H9 (cell line): ENCODE data around the gene EFNA5. TPM values are rescaled to one million over a fixed set of nuclear protein-coding genes. Genes with fewer than 3 reads are reported as not detected.

Experiments used
- DNase-seq: peaks from one replicate; pipeline ENCODE4 v3.0.0-alpha.2; 2017
- H2AFZ ChIP-seq: one replicate; pipeline ENCODE4 v1.6.1; 2013; ENCODE audit warnings: mild to moderate bottlenecking, low read length, control low read depth, moderate library complexity
- H2AK5ac ChIP-seq: 2 replicates; pipeline ENCODE4 v1.6.1; 2013; ENCODE audit warnings: low read length, control low read depth, mixed read lengths; ENCODE audit not compliant: insufficient read length
- H2BK120ac ChIP-seq: one replicate; pipeline ENCODE4 v1.6.1; 2013; ENCODE audit warnings: low read depth, mild to moderate bottlenecking, low read length, control low read depth, inconsistent platforms; ENCODE audit not compliant: poor library complexity, severe bottlenecking
- H2BK12ac ChIP-seq: 2 replicates; pipeline ENCODE4 v1.6.1; 2013; ENCODE audit warnings: low read length, control low read depth, mixed read lengths, low read depth; ENCODE audit not compliant: insufficient read length
- H2BK15ac ChIP-seq: 2 replicates; pipeline ENCODE4 v1.6.1; 2013; ENCODE audit warnings: low read depth, low read length, control low read depth
- H2BK20ac ChIP-seq: one replicate; pipeline ENCODE4 v1.6.1; 2013; ENCODE audit warnings: low read depth, mild to moderate bottlenecking, low read length, control low read depth, inconsistent platforms; ENCODE audit not compliant: poor library complexity, severe bottlenecking
- H2BK5ac ChIP-seq: 2 replicates; pipeline ENCODE4 v1.6.1; 2013; ENCODE audit warnings: low read length, control low read depth, mixed read lengths; ENCODE audit not compliant: insufficient read length
- H3K14ac ChIP-seq: 2 replicates; pipeline ENCODE4 v1.6.1; 2013; ENCODE audit warnings: low read length, control low read depth; ENCODE audit not compliant: insufficient read depth
- H3K18ac ChIP-seq: 2 replicates; pipeline ENCODE4 v1.6.1; 2013; ENCODE audit warnings: low read depth, mild to moderate bottlenecking, mixed read lengths, low read length, control low read depth; ENCODE audit not compliant: insufficient read length
- H3K23ac ChIP-seq: 2 replicates; pipeline ENCODE4 v1.6.1; 2013; ENCODE audit warnings: low read length, control low read depth, mixed read lengths, low read depth; ENCODE audit not compliant: insufficient read length
- H3K23me2 ChIP-seq: 2 replicates; pipeline ENCODE4 v1.6.1; 2013; ENCODE audit warnings: low read depth, mild to moderate bottlenecking, mixed read lengths, low read length, control low read depth; ENCODE audit not compliant: insufficient read length, poor library complexity, severe bottlenecking
- H3K27ac ChIP-seq: 2 replicates; pipeline ENCODE4 v1.5.1; 2013; ENCODE audit warnings: low read length, control low read depth, mixed read lengths, low read depth; ENCODE audit not compliant: insufficient read length
- H3K27me3 ChIP-seq: 2 replicates; pipeline ENCODE4 v1.6.1; 2013; ENCODE audit warnings: low read length, control low read depth, inconsistent platforms; ENCODE audit not compliant: insufficient read depth
- H3K4ac ChIP-seq: 2 replicates; pipeline ENCODE4 v1.6.1; 2013; ENCODE audit warnings: low read depth, mild to moderate bottlenecking, control low read depth, inconsistent platforms, low read length, moderate library complexity
- H3K4me1 ChIP-seq: 2 replicates; pipeline ENCODE4 v1.6.1; 2013; ENCODE audit warnings: low read length, control low read depth, inconsistent platforms; ENCODE audit not compliant: insufficient read depth
- H3K4me2 ChIP-seq: 2 replicates; pipeline ENCODE4 v1.6.1; 2013; ENCODE audit warnings: low read length, control low read depth, mixed read lengths; ENCODE audit not compliant: insufficient read length, insufficient read depth
- H3K56ac ChIP-seq: 2 replicates; pipeline ENCODE4 v1.6.1; 2013; ENCODE audit warnings: low read depth, mild to moderate bottlenecking, mixed read lengths, low read length, control low read depth; ENCODE audit not compliant: insufficient read length
- H3K79me1 ChIP-seq: 2 replicates; pipeline ENCODE4 v1.6.1; 2013; ENCODE audit warnings: low read depth, mild to moderate bottlenecking, moderate library complexity, low read length, control low read depth, inconsistent platforms; ENCODE audit not compliant: insufficient read depth, poor library complexity, severe bottlenecking
- H3K79me2 ChIP-seq: 2 replicates; pipeline ENCODE4 v1.6.1; 2013; ENCODE audit warnings: low read length, control low read depth, inconsistent platforms; ENCODE audit not compliant: insufficient read depth
- H3K9ac ChIP-seq: 2 replicates; pipeline ENCODE4 v1.6.1; 2013; ENCODE audit warnings: low read length, control low read depth, mixed read lengths; ENCODE audit not compliant: insufficient read length; ENCODE audit errors: extremely low read depth
- H3K9me3 ChIP-seq: one replicate; pipeline ENCODE4 v1.6.1; 2013; ENCODE audit warnings: low read depth, low read length, inconsistent platforms; ENCODE audit not compliant: control insufficient read depth
- H3T11ph ChIP-seq: one replicate; pipeline ENCODE4 v1.6.1; 2013; ENCODE audit warnings: mild to moderate bottlenecking, low read length, control low read depth, inconsistent platforms
- H4K20me1 ChIP-seq: one replicate; pipeline ENCODE4 v1.6.1; 2013; ENCODE audit not compliant: control insufficient read depth, insufficient read length, insufficient read depth
- H4K5ac ChIP-seq: 2 replicates; pipeline ENCODE4 v1.6.1; 2013; ENCODE audit warnings: low read depth, mild to moderate bottlenecking, mixed read lengths, low read length, control low read depth; ENCODE audit not compliant: insufficient read length
- H4K8ac ChIP-seq: replicated peaks from 2 replicates; pipeline ENCODE4 v1.6.1; 2013; ENCODE audit warnings: low read length, control low read depth, mixed read lengths, low read depth; ENCODE audit not compliant: insufficient read length
- H4K91ac ChIP-seq: 2 replicates; pipeline ENCODE4 v1.6.1; 2013; ENCODE audit warnings: low read depth, mild to moderate bottlenecking, moderate library complexity, mixed read lengths, low read length, control low read depth; ENCODE audit not compliant: insufficient read length
- H3K27ac Mint-ChIP-seq, 3 experiments: 2 replicates in 2 of 3; 3 replicates in 1 of 3; pipeline ENCODE4 v1.8.0; 2020 to 2021; ENCODE audit warnings: mixed read lengths in 3 of 3, mild to moderate bottlenecking in 1 of 3, moderate library complexity in 1 of 3
- H3K27me3 Mint-ChIP-seq: 2 replicates; pipeline ENCODE4 v1.8.0; 2021; ENCODE audit warnings: low read depth, mild to moderate bottlenecking, moderate library complexity, mixed read lengths
- H3K36me3 Mint-ChIP-seq, 3 experiments: 2 replicates in 2 of 3; 3 replicates in 1 of 3; pipeline ENCODE4 v1.8.0; 2020 to 2021; ENCODE audit warnings: low read depth in 3 of 3, mixed read lengths in 3 of 3; ENCODE audit not compliant: insufficient read depth in 1 of 3
- H3K4me1 Mint-ChIP-seq, 2 experiments: 2 replicates each; pipeline ENCODE4 v1.8.0; 2020; ENCODE audit warnings: mixed read lengths in 2 of 2
- H3K4me3 Mint-ChIP-seq, 2 experiments: 2 replicates in 1 of 2; 3 replicates in 1 of 2; pipeline ENCODE4 v1.8.0; 2020 to 2021; ENCODE audit warnings: mild to moderate bottlenecking in 2 of 2, mixed read lengths in 2 of 2, moderate library complexity in 1 of 2
- H3K9me3 Mint-ChIP-seq, 2 experiments: 2 replicates in 1 of 2; 3 replicates in 1 of 2; pipeline ENCODE4 v1.8.0; 2020; ENCODE audit warnings: mild to moderate bottlenecking in 2 of 2, mixed read lengths in 2 of 2, moderate library complexity in 1 of 2
- WGBS: extraction: QIAGEN DNeasy Blood & Tissue Kit; methylation state at CpG from one replicate; pipeline ENCODE4 v1.1.7; 2013; ENCODE audit warnings: missing lambda C conversion rate, low lambda C conversion rate, mixed read lengths; ENCODE audit not compliant: insufficient read length; ENCODE audit errors: extremely low coverage; 5-methylcytosine and 5-hydroxymethylcytosine counted together
- total RNA-seq: library from RNA; stranded (reverse); gene quantifications from 2 replicates; pipeline ENCODE4 v1.2.1, GENCODE V29; 2021
- TF ChIP-seq, protein P1 (sequence below): fragments of 200-600 bp; sonication (generic); conservative IDR thresholded peaks from 3 replicates; pipeline ENCODE4 v1.8.0; 2021; ENCODE audit warnings: antibody characterized with exemption, mild to moderate bottlenecking

EFNA5 gene
- total RNA-seq, 1 experiment from 2014 or later, result 20.4 TPM

DNA sequence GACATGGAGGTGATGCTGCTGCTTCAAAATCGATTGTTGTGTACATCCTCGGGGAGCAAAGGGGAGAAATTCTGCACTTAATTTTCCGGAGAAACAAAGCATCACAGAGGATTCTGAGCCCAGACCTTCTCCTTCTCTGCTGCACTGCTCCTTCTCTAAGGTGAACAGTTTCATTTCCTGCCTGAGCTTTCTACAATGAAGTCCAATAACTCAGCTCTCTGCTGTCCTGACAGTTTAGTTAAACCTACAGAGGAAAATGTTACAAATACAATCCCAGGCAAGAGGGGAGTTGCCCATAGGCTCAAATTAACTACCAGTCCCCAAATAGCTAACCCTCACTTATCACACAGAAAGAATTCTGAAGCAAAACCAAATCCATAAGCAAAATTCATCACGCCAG is 206.3 kb downstream of the EFNA5 start:
- no peaks in the 10 kb centered on the region for H3K79me1 ChIP-seq
- Mint-ChIP-seq H3K4me1 (peaks cover 85 to 88% of the 10 kb centered on the region in 2 experiments), H3K36me3 (peaks cover 0 to 1% (median 0%) of the 10 kb centered on the region in 3 experiments; a peak in 1 of 7 replicates), H3K27me3 (no peaks in the 10 kb centered on the region), H3K4me3 (no peak overlapping the region), H3K9me3 (no peaks in the 10 kb centered on the region), H3K27ac (peak overlapping the region; percentile 38 to 94 (median 78); a peak in 6 of 7 replicates)
- H3K4me1 ChIP-seq, result peaks cover 24% of the 10 kb centered on the region
- H3K4me2 ChIP-seq, result no peak overlapping the region
- H4K91ac ChIP-seq, result no peak overlapping the region
- H2BK20ac ChIP-seq, result no peak overlapping the region
- no peaks in the 10 kb centered on the region for H3K9me3 ChIP-seq
- H3K4ac ChIP-seq, result no peak overlapping the region
- H2AK5ac ChIP-seq, result no peak overlapping the region
- H2BK120ac ChIP-seq, result no peak overlapping the region
- H3K23me2 ChIP-seq, result no peaks in the 10 kb centered on the region
- no peak overlapping the region for H4K5ac ChIP-seq
- H2BK15ac ChIP-seq, result no peak overlapping the region
- no peak overlapping the region for H2BK5ac ChIP-seq
- no peak overlapping the region for H3K9ac ChIP-seq
- H3K23ac ChIP-seq, result no peak overlapping the region
- DNase-seq, result no peak
- H3K56ac ChIP-seq, result no peak overlapping the region
- TF ChIP-seq, protein P1, sequence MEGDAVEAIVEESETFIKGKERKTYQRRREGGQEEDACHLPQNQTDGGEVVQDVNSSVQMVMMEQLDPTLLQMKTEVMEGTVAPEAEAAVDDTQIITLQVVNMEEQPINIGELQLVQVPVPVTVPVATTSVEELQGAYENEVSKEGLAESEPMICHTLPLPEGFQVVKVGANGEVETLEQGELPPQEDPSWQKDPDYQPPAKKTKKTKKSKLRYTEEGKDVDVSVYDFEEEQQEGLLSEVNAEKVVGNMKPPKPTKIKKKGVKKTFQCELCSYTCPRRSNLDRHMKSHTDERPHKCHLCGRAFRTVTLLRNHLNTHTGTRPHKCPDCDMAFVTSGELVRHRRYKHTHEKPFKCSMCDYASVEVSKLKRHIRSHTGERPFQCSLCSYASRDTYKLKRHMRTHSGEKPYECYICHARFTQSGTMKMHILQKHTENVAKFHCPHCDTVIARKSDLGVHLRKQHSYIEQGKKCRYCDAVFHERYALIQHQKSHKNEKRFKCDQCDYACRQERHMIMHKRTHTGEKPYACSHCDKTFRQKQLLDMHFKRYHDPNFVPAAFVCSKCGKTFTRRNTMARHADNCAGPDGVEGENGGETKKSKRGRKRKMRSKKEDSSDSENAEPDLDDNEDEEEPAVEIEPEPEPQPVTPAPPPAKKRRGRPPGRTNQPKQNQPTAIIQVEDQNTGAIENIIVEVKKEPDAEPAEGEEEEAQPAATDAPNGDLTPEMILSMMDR, result no peak
- WGBS, result no CpG with 5 or more reads among the region's 4 CpGs
- H3K18ac ChIP-seq, result no peak overlapping the region
- H2AFZ ChIP-seq, result no peak overlapping the region
- H3K27ac ChIP-seq, result no peak overlapping the region
- H3K79me2 ChIP-seq, result no peaks in the 10 kb centered on the region
- H4K8ac ChIP-seq, result no peak overlapping the region
- peaks cover 2% of the 10 kb centered on the region for H4K20me1 ChIP-seq
- no peaks in the 10 kb centered on the region for H3K27me3 ChIP-seq
- no peak overlapping the region for H3K14ac ChIP-seq
- H3T11ph ChIP-seq, result no peak overlapping the region
- no peak overlapping the region for H2BK12ac ChIP-seq
